Stimulated activated CD8-positive, alpha-beta memory T cell treated with anti-CD3 and anti-CD28 coated beads, Interleukin-4, amount 100 ng/mL, for 4 hours (primary cell): ENCODE data around the gene SALL4.
A peak's percentile ranks its signal among the peaks of the same experiment; 100 is the strongest.
"Not testable (repeated sequence)": the region's sequence is repeated elsewhere in the genome, so short reads cannot be mapped to it uniquely, and the experiment has no call there.

Experiments
- DNase-seq, 2 donors: peaks; one replicate each; pipeline ENCODE4 v3.0.0-alpha.2; 2020; ENCODE audit warnings: low read depth in 2 of 2, low spot score in 1 of 2

The SALL4 gene

DNA sequence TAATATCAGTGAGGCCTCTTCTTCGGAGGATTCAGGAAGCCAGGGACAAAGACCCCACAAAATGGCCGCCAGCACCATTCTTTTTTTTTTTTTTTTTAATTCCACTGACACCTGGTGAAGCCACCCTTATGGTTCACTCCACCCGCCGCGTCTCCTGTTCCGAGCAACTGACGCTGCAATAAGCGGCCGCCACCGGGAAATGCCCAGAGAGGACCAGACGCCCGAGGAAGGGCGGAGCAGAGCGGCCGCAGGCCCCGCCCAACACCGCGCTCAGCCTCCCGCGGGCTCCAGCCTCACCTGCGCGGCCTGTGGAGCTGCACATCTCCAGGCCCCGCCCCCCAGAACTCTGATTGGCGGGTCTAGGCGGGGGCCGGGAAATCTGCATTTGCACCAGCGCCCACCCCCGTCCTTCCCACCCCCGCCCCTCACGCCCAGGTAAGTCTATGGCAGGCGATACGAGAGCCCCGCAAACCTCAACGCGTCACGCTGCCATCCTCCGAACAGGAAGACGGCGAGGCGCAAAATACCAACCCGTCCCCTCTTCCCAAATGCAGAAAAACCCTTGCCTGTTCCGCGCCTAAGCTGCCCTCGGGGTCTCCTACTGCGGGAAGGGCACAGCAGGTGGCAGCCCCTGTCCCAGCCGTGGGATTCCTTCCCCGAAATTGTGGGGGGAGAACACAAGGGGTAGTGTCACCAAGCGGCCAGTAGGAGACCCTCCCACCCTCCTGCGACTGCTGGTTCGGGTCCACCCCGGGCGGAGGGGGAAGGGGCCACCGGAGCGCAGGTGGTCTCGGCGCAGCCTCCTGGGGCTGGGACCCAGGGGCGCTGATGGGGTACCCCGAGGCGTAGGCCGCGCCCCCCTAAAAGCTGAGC lies 35.1 kb downstream of the SALL4 start:
- peak; percentile 1 to 12 for DNase-seq

- not testable (repeated sequence) for DNase-seq
These were observed 36.9 kb downstream of the SALL4 start for GRCh38 chr20:51765381-51765780.

- no peak for DNase-seq
These were observed 38.2 kb downstream of the SALL4 start for GRCh38 chr20:51763965-51764602.

GRCh38 chr20:51760905-51761546 lies 41.3 kb downstream of the SALL4 start:
- no peak for DNase-seq

GRCh38 chr20:51759769-51760510 lies 42.4 kb downstream of the SALL4 start:
- no peak for DNase-seq

DNA sequence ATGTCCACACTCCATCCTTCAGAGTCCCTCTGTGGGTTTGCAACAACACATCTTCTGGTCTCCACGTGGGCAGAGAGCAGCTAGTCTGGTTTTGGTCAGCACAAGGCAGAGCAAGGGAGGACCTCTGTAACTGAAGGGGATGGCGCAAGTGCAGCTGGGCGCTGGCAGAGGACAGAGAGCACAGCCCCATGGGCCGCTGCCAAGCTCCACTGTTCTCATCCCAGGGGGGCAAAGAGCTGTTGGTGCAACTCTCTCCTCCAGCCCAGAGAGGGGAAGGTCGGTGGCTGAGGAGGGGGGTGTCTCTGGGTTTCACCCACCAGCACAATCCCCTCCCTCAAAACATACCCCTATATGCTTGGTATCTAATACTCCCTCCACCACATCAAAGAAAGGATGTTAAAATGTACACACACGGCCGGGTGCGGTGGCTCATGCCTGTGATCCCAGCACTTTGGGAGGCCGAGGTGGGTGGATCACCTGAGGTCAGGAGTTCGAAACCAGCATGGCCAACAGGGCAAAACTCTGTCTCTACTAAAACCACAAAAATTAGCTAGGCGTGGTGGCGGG lies 43.3 kb downstream of the SALL4 start:
- no peak for DNase-seq

- DNase-seq: no peak
These were observed 45.1 kb downstream of the SALL4 start for GRCh38 chr20:51757226-51757625.

DNA sequence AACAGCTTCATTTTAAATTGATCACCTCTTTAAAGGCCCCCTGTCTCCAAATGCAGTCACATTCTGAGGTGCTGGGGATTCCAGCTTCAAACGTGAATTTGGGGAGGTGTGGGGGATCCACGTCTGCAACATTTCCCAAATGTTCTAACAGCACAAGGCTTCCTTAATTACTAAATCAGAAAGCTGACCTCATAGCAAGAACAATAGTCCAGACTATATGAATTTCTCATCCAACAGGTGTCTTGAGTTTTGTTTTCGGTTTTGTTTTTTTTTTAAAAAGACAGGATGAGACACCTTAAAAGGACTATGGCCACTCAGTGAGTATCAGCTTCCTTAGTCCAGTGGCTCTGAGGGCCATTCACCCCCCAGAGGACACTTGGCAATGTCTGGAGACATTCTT lies 45.7 kb downstream of the SALL4 start:
- no peak for DNase-seq

DNA sequence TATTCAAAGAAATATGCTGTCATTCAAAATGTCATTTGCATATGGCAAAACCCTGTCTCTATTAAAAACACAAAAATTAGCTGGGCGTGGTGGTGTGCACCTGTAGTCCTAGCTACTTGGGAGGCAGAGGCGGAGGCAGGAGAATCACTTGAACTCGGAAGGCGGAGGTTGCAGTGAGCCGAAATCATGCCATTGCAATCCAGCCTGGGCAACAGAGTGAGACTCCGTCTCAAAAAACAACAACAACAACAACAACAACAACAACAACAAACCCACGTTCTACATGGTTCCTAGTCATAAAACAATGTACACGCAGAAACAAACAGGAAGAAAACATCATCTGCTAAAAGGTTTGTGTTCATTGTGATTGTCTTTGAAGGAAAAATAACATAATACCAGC lies 49.1 kb downstream of the SALL4 start:
- DNase-seq: not testable (repeated sequence)

DNA sequence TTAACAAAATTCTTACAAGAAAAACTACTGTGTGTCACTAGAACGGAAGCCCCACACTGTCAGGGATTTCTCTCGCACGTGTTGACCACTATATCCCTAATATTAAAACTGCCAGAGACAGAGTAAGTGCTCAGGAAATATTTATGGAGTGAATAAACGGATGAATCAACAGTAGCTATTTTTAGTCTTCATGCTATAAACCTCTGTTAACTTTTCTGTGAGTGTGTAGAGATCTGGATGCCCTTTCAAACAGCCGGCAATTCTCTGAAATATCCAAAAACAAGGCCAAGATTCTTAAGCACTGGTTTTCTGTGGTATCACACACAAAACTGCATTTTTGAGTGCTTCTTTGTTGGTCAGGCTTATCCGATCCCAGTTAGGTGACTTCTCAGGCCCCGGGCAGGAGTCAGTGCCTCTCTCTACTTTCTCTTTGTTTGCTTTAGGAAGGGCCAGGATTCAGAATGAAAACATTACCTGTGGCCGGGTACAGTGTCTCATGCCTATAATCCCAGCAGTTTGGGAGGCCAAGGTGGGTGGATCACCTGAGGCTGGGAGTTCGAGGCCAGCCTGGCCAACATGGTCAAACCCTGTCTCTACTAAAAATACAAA lies 49.9 kb downstream of the SALL4 start:
- DNase-seq: no peak

DNA sequence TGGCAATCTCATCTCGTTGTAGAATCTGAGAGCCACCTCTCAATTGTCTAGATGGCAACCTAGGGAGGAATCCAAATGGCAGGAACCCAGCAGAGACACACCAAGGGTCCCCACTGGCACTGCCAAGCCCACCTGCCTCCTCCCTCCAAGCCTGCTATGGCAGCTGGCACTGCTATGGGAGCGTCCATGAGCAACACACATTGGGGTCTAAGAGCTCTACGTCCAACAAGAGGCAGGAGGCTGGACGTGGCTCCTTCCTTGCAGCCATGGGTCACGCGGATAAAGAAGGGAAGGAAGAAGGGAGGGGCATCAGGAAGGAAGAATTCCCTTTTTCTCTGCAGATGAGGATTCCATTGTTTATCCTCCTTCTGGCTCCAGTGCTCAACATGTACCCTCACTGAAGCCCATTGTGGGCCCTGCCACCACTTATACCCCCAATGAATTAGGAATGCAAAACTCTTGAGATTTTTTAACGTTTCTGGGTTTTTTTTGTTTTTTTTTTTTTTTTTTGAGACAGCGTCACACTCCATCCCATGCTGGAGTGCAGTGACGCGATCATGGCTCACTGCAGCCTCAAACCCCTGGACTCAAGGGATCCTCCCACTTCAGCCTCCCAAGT lies 51.4 kb downstream of the SALL4 start:
- no peak for DNase-seq

DNA sequence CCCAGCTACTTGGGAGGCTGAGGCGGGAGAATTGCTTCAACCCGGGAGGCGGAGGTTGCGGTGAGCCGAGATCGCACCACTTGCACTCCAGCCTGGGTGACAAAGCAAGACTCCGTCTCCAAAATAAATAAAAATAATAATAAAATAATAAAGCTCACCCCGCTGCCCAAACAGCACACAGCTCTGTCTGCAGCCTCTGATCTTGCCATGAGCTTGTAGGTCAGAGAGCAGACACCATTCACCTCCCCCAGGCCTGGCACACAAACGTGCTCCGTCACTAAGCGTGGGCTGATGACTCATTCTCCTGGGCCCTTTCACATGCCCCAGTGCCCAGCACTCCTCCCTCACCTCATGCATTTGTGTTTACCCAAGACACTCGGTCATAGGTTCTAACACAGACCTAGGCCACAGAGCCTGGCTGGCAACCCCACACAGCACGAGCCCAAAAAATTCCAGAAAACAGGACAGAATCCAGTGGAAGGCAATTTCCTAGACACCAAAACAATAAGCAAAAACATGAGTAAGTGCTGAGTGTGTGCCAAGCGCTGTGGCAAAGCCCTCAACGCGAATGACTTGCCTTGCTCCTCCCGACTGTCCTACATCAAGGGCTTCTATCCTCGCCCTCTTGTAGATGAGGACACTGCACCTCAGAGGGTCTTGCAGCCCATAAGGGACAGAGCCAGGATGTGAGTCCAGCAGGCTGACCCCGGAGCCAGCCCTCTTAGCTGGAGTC lies 52.1 kb downstream of the SALL4 start:
- DNase-seq: peak; percentile 4 to 7

- no peak for DNase-seq
These were observed 52.7 kb downstream of the SALL4 start for GRCh38 chr20:51749674-51750036.

- DNase-seq: no peak
These were observed 55.0 kb downstream of the SALL4 start for GRCh38 chr20:51747182-51747911.

- DNase-seq: no peak
These were observed 56.5 kb downstream of the SALL4 start for GRCh38 chr20:51745804-51746203.

DNA sequence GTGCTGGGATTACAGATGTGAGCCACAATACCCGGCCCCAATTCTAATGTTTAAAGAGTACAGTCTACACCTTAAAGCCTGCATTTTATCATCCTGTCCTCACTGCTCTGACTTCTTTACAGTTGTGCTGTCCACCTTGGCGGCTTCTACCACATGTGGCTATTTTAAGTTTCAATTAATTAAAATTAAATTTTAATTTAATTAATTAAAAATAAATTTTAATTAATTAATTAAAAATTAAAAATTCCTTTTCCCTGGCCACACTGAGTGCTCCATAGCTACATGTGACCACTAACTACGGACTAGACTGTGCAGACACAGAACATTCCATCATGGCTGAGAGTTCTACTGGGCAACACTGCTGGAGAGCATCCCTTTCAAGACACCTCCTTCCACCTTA lies 61.5 kb downstream of the SALL4 start:
- no peak for DNase-seq

GRCh38 chr20:51740308-51740707 lies 62.0 kb downstream of the SALL4 start:
- DNase-seq: not testable (repeated sequence)

DNA sequence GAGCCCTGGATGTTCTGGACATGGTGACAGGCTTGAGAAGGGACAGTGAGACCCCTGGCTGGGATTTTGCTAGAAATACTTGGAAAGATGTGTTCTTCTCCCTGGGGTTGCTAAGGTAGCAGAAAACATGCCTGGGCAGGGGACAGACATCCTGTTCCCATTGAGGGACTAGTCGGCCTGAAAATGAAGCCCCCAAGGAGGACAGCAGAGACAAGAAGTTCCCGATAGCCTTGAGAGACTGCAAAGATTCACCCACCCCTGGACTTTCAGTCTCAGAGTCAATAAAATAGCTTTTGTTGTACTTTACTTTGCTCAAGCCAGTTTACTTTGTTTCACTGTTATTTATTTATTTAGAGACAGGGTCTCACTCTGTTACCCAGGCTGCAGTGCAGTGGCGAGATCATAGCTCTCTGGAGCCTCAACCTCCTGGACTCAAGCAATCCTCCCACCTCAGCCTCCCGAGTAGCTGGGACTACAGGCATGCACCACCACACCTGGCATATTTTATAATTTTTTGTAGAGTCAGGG lies 62.5 kb downstream of the SALL4 start:
- no peak for DNase-seq
